IPS-15b (cell line): ENCODE measurements around the gene OTUD1.

Experiments used
- H3K27me3 ChIP-seq: one replicate; pipeline ENCODE4 v1.6.1; 2013; ENCODE audit warnings: low read length; ENCODE audit not compliant: control insufficient read depth, insufficient read depth
- H3K36me3 ChIP-seq: one replicate; pipeline ENCODE4 v1.6.1; 2013; ENCODE audit warnings: low read length; ENCODE audit not compliant: control insufficient read depth, insufficient read depth
- H3K4me1 ChIP-seq: one replicate; pipeline ENCODE4 v1.6.1; 2013; ENCODE audit warnings: mild to moderate bottlenecking, low read length; ENCODE audit not compliant: control insufficient read depth, insufficient read depth
- H3K4me3 ChIP-seq: one replicate; pipeline ENCODE4 v1.5.1; 2013; ENCODE audit warnings: low read depth, low read length
- H3K9ac ChIP-seq: one replicate; pipeline ENCODE4 v1.6.1; 2013; ENCODE audit warnings: low read depth, mild to moderate bottlenecking, low read length
- H3K9me3 ChIP-seq: one replicate; pipeline ENCODE4 v1.6.1; 2013; ENCODE audit warnings: mild to moderate bottlenecking, low read length; ENCODE audit not compliant: control insufficient read depth, insufficient read depth

Gene OTUD1

GRCh38 chr10:23448802-23449570 lies 10.1 kb downstream of the OTUD1 start:
- no peaks in the 10 kb centered on the region for H3K9me3 ChIP-seq
- H3K36me3 ChIP-seq = no peaks in the 10 kb centered on the region
- no peak overlapping the region for H3K9ac ChIP-seq
- H3K4me1 ChIP-seq = no peaks in the 10 kb centered on the region
- H3K4me3 ChIP-seq = no peak overlapping the region
- no peaks in the 10 kb centered on the region for H3K27me3 ChIP-seq

- Histone ChIP-seq H3K36me3 (no peaks in the 10 kb centered on the region), H3K4me3 (no peak overlapping the region), H3K9me3 (no peaks in the 10 kb centered on the region), H3K9ac (no peak overlapping the region), H3K27me3 (no peaks in the 10 kb centered on the region), H3K4me1 (peaks cover 5% of the 10 kb centered on the region)
Measured at GRCh38 chr10:23452033-23452655, 13.3 kb downstream of the OTUD1 start.

- Histone ChIP-seq H3K4me3 (no peak overlapping the region), H3K9me3 (no peaks in the 10 kb centered on the region), H3K36me3 (no peaks in the 10 kb centered on the region), H3K9ac (no peak overlapping the region), H3K27me3 (no peaks in the 10 kb centered on the region), H3K4me1 (peaks cover 9% of the 10 kb centered on the region)
Measured at GRCh38 chr10:23453465-23453864, 14.6 kb downstream of the OTUD1 start.

GRCh38 chr10:23457632-23458417 lies 18.9 kb downstream of the OTUD1 start:
- no peak overlapping the region for H3K4me3 ChIP-seq
- H3K9ac ChIP-seq = no peak overlapping the region
- no peaks in the 10 kb centered on the region for H3K36me3 ChIP-seq
- peaks cover 9% of the 10 kb centered on the region for H3K4me1 ChIP-seq
- H3K27me3 ChIP-seq = no peaks in the 10 kb centered on the region
- H3K9me3 ChIP-seq = no peaks in the 10 kb centered on the region

- Histone ChIP-seq H3K4me3 (no peak overlapping the region), H3K27me3 (no peaks in the 10 kb centered on the region), H3K9ac (no peak overlapping the region), H3K9me3 (no peaks in the 10 kb centered on the region), H3K4me1 (peaks cover 9% of the 10 kb centered on the region), H3K36me3 (no peaks in the 10 kb centered on the region)
Measured at GRCh38 chr10:23459308-23459939, 20.5 kb downstream of the OTUD1 start.

GRCh38 chr10:23461557-23461956 lies 22.7 kb downstream of the OTUD1 start:
- Histone ChIP-seq H3K27me3 (no peaks in the 10 kb centered on the region), H3K4me1 (peaks cover 8% of the 10 kb centered on the region), H3K36me3 (no peaks in the 10 kb centered on the region), H3K4me3 (no peak overlapping the region), H3K9ac (no peak overlapping the region), H3K9me3 (no peaks in the 10 kb centered on the region)

- H3K9me3 ChIP-seq = no peaks in the 10 kb centered on the region
- no peaks in the 10 kb centered on the region for H3K36me3 ChIP-seq
- no peaks in the 10 kb centered on the region for H3K27me3 ChIP-seq
- no peak overlapping the region for H3K4me3 ChIP-seq
- peaks cover 6% of the 10 kb centered on the region for H3K4me1 ChIP-seq
- no peak overlapping the region for H3K9ac ChIP-seq
Measured at GRCh38 chr10:23467012-23467411, 28.1 kb downstream of the OTUD1 start.

- peaks cover 6% of the 10 kb centered on the region for H3K4me1 ChIP-seq
- H3K9ac ChIP-seq = no peak overlapping the region
- H3K27me3 ChIP-seq = no peaks in the 10 kb centered on the region
- no peaks in the 10 kb centered on the region for H3K9me3 ChIP-seq
- H3K36me3 ChIP-seq = no peaks in the 10 kb centered on the region
- no peak overlapping the region for H3K4me3 ChIP-seq
Measured at GRCh38 chr10:23467548-23467947, 28.7 kb downstream of the OTUD1 start.

- no peaks in the 10 kb centered on the region for H3K27me3 ChIP-seq
- H3K4me1 ChIP-seq = peaks cover 6% of the 10 kb centered on the region
- H3K36me3 ChIP-seq = no peaks in the 10 kb centered on the region
- no peak overlapping the region for H3K9ac ChIP-seq
- no peaks in the 10 kb centered on the region for H3K9me3 ChIP-seq
- H3K4me3 ChIP-seq = no peak overlapping the region
Measured at GRCh38 chr10:23469596-23470237, 30.8 kb downstream of the OTUD1 start.

GRCh38 chr10:23472181-23472580 lies 33.3 kb downstream of the OTUD1 start:
- Histone ChIP-seq H3K4me3 (no peak overlapping the region), H3K9ac (no peak overlapping the region), H3K4me1 (peaks cover 6% of the 10 kb centered on the region), H3K36me3 (no peaks in the 10 kb centered on the region), H3K27me3 (no peaks in the 10 kb centered on the region), H3K9me3 (no peaks in the 10 kb centered on the region)

- Histone ChIP-seq H3K4me3 (no peak overlapping the region), H3K9me3 (no peaks in the 10 kb centered on the region), H3K9ac (no peak overlapping the region), H3K36me3 (no peaks in the 10 kb centered on the region), H3K4me1 (peaks cover 6% of the 10 kb centered on the region), H3K27me3 (no peaks in the 10 kb centered on the region)
Measured at GRCh38 chr10:23474081-23474480, 35.2 kb downstream of the OTUD1 start.
